Fibroblast of pulmonary artery (primary cell): ENCODE results near the gene DTD1.

ENCODE experiments used
- DNase-seq: peaks from one replicate; pipeline ENCODE4 v3.0.0-alpha.2; 2010; ENCODE audit warnings: low read depth
- H3K4me3 ChIP-seq: replicated peaks from 2 replicates; pipeline ENCODE4 v1.5.1; 2011; ENCODE audit warnings: low read depth, mild to moderate bottlenecking, control low read depth, low read length, moderate library complexity
- CTCF ChIP-seq: IDR thresholded peaks from 2 replicates; pipeline ENCODE4 v1.5.1; 2011; ENCODE audit warnings: mild to moderate bottlenecking, control low read depth, low read length, inconsistent platforms; ENCODE audit errors: missing control alignments

DTD1 gene

GRCh38 chr20:18614244-18614643, 26.4 kb downstream of the DTD1 start:
- no peak for DNase-seq
- TF ChIP-seq CTCF: no peak
- no peak overlapping the region for H3K4me3 ChIP-seq

- TF ChIP-seq CTCF: no peak
- H3K4me3 ChIP-seq: no peak overlapping the region
- DNase-seq: no peak
These were observed 27.3 kb downstream of the DTD1 start for GRCh38 chr20:18615020-18615650.

- no peak for TF ChIP-seq CTCF
- H3K4me3 ChIP-seq: no peak overlapping the region
- DNase-seq: no peak
These were observed 33.1 kb downstream of the DTD1 start for GRCh38 chr20:18621004-18621403.

DNA sequence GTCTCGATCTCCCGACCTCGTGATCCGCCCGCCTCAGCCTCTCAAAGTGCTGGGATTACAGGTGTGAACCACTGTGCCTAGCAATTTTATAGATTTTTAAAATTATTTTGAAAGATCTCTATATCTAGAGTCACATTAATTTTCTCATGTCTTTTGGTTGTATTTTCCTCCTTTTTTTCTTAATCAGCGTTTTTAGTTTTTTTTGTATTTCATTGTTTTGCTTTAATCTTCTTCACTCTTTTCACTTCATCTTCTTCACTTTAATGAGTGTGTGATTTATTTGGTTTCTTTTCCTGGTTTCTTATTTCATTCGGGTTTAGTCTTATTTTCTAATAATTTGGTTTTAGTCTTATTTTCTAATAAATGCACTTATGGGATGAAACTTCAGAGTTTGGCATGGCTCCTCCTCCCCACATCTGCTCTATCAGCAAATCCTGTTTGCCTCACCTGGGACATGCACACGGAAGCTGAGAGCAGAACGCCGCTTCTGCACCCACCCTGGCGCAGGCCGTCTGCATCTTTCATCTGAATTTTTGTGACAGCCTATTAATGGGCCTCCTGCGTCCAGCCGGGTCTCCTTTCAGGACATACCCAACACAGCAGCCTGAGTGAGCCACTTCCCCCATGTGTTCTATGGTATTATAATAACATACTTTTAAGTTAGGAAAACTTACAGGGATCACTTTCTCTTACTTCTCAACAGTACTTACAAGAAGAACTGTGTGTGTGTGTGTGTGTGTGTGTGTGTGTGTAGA, 35.5 kb downstream of the DTD1 start:
- no peak for TF ChIP-seq CTCF
- no peak for DNase-seq
- H3K4me3 ChIP-seq: no peak overlapping the region

- H3K4me3 ChIP-seq: no peak overlapping the region
- TF ChIP-seq CTCF: no peak
- no peak for DNase-seq
These were observed 37.1 kb downstream of the DTD1 start for GRCh38 chr20:18624948-18625347.

GRCh38 chr20:18625907-18626655, 38.2 kb downstream of the DTD1 start:
- TF ChIP-seq CTCF: no peak
- no peak overlapping the region for H3K4me3 ChIP-seq
- no peak for DNase-seq
